HG02588 (cell line): Measurements from ENCODE around the gene SAA2.
"Not testable (repeated sequence)": the region's sequence is repeated elsewhere in the genome, so short reads cannot be mapped to it uniquely, and the experiment has no call there.

Experiments used
- ATAC-seq: cut with Tn5 transposase; IDR thresholded peaks from one replicate; pipeline ENCODE4 v1.9.1; 2021; ENCODE audit warnings: mild to moderate bottlenecking, moderate library complexity; ENCODE audit not compliant: unreplicated experiment

Gene SAA2

DNA sequence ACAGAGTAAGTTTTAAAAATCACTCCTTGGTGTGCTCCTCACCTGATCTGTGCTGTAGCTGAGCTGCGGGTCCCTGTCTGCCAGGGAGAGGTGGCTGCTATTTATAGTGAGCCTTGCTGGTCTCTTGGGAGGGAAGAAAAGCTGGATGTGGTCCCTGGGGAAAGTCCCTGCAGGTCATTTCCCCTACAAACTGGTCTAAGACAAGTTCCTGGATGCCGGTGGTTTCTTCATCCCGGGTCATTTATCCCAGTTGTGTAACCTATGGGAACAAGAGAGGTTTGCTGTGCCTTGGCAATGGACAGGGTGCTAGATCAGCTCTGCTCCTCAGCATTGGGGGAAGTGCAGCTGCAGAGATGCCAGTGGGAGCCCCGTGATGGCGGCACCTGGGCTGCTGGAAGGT lies at the start of gene SAA2:
TSS of gene SAA2 (minus strand) at position 108 of the 400 bp plus-strand sequence. CDS start 657 bp downstream, outside the sequence.
- no peak for ATAC-seq

DNA sequence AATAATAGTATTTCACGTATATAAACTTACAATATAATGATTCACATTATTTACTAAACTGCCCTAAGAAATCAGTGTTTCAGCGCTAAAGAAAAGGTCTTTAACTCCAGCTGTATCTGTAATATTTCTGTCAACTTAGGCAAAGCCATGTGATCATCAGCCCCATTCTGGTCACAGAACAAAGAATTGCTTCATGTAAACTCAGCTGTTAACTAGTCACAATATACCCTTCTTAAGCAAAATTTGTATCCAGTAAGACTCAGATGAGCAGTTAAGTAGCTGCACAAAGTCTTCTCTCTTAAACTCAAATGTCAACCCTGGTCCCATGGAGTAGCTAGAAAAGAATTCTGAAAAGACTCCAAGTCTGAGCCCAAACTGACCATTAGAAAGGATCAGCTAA lies 46.8 kb upstream of the SAA2 start:
- no peak for ATAC-seq

- no peak for ATAC-seq
Observed at GRCh38 chr11:18294862-18295261, 46.4 kb upstream of the SAA2 start.

GRCh38 chr11:18288911-18289310 lies 40.4 kb upstream of the SAA2 start:
- ATAC-seq: no peak

DNA sequence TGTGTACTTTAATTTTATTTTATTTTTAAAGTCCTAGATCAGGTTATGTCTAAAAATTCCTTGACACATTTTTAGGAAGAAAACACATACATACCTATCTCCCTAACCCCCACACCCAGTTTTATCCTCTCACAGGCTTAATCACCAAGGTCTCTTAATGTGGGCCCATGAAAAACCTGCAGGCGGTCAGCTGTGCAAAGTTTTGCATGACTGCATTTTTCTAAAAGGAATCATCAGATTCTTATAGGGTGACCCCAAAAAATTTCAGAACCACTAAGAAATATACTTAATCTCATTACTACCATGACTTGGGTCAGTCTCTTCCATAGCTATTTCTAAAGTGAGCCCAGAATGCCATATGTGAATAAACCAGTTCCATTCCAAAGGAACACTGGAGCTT lies 37.4 kb upstream of the SAA2 start:
- ATAC-seq: no peak

GRCh38 chr11:18282626-18283025 lies 34.2 kb upstream of the SAA2 start:
- no peak for ATAC-seq

DNA sequence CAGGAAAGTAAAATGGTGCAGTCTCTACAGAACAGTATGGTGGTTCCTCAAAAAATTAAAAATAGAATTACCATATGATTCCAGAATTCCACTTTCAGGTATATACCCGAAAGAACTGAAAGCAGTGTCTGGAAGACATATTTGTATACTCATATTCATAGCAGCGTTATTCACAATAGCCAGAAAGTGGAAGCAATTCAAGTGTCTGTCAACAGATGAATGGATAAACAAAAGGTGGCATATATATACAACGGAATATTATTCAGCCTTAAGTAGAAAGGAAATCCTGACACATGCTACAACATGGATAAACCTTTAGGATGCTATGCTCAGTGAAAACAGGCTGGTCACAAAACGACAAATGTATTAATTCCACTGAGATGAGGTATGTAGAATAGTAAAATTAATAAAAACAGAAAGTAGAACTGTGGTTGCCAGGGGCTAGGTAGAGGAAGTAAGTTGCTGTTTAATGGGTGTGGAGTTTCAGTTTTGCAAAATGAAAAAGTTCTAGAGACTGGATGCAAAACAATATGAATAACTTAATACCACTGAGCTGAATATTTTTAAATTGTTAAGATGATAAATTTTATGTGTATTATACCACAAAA lies 32.1 kb upstream of the SAA2 start:
- ATAC-seq: peak; percentile 88

GRCh38 chr11:18277565-18278271 lies 29.2 kb upstream of the SAA2 start:
- ATAC-seq: no peak

DNA sequence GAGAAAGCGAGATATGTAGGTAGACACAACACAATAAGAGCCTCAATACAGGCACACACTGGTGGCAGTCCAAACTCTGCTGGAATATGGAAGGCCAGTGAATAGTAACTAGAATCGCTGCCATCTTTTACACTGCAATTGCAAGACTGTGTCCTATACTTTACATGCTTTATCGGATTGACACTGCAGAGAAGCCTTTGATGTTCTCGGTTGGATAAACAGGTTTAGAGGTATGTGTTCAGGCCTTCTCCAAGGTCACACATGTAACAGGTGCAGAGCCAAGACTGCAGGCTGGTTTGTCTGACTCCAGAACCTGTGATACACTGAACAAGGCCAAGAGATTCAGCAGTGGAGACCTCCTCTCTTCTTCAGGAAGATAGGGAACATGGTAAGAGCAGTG lies 22.7 kb upstream of the SAA2 start:
- ATAC-seq: no peak

GRCh38 chr11:18270102-18270501 lies 21.6 kb upstream of the SAA2 start:
- ATAC-seq: no peak

DNA sequence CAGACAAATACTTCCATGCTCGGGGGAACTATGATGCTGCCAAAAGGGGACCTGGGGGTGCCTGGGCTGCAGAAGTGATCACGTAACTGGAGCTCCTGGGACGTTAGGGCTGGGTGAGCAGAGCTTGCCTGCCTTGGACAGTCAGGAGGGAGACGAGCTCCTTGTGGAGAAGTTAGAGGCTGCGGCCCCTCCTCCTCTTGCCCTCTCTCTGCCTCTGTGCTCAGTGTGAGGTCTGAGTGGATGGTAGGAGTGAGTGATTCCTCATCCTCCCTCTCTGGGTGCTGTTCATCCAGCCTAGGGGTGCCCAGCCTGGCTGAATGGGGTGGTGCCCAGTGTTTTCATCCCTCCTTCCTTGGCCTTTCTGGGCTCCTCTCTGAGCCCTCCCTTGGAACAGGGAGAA lies 20.8 kb upstream of the SAA2 start:
- ATAC-seq: not testable (repeated sequence)

- ATAC-seq: peak; percentile 59
Observed at GRCh38 chr11:18267335-18268133, 19.1 kb upstream of the SAA2 start.

DNA sequence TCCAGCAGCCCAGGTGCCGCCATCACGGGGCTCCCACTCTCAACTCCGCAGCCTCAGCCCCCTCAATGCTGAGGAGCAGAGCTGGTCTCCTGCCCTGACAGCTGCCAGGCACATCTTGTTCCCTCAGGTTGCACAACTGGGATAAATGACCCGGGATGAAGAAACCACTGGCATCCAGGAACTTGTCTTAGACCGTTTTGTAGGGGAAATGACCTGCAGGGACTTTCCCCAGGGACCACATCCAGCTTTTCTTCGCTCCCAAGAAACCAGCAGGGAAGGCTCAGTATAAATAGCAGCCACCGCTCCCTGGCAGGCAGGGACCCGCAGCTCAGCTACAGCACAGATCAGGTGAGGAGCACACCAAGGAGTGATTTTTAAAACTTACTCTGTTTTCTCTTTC lies 17.5 kb upstream of the SAA2 start, which contains the start of gene SAA1:
TSS of gene SAA1 (plus strand) at position 316 of the 400 bp plus-strand sequence. CDS start 624 bp downstream, outside the sequence.
- no peak for ATAC-seq

GRCh38 chr11:18264677-18265555 lies 16.4 kb upstream of the SAA2 start:
- ATAC-seq: no peak

DNA sequence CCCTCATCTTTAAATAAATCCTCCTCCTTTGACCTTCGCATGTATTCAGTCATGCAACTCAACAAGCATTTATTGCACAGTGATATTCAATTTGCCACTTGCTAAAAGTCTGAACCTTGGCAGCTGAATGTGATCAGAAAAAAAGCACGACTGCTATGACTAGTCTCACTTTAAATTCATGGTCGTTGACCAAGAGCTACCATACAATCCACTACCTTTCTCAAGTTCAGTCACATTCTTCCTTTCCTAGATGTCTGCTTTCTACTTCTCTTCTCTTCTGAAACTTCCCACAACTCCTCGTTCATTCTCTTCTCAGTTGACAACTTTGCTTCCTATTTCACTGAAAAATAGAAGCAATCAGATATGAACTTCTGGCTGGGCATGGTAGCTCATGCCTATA lies 15.6 kb upstream of the SAA2 start:
- peak; percentile 28 for ATAC-seq

DNA sequence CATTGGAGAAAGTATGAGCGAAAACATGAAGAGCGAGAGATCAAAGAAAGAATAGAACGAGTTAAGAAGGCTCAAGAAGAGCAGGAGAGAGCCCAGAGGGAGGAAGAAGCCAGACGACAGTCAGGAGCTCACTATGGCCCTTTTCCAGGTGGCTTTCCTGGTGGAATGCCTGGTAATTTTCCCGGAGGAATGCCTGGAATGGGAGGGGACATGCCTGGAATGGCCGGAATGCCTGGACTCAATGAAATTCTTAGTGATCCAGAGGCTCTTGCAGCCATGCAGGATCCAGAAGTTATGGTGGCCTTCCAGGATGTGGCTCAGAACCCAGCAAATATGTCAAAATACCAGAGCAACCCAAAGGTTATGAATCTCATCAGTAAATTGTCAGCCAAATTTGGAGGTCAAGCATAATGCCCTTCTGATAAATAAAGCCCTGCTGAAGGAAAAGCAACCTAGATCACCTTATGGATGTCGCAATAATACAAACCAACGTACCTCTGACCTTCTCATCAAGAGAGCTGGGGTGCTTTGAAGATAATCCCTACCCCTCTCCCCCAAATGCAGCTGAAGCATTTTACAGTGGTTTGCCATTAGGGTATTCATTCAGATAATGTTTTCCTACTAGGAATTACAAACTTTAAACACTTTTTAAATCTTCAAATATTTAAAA lies 14.3 kb upstream of the SAA2 start:
- ATAC-seq: not testable (repeated sequence)

DNA sequence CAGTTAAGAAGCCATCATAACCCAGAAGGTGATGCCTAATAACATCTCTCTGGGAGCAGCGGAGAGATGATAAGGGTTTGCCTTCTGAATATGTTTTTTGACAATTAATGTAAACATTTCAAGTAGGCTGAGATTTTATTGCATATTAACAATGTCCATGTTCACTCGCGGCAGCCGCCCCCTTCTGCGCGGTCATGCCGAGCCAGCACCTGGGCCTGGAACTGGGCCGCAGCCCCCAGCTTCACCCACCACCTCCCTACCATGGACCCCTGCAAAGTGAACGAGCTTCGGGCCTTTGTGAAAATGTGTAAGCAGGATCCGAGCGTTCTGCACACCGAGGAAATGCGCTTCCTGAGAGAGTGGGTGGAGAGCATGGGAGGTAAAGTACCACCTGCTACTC lies 13.3 kb upstream of the SAA2 start:
- no peak for ATAC-seq

DNA sequence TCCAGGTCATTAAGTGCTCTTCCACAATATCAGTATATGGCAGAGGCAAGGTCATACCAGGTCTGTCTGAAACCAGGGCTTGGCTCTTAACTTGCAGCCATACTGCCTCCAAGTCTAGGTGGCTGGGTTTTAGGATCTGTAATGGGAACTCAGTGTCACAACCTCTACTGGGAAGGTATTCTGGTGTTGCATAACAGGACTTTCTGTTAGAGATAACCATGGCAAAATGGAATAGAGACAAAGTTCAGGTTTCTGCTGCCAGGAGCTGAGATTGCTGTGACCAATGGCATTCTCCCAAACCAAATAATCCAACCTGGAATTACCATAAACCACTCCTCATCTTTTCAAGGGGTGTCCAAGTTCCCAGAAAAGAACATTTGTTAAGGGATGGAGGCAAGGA lies 10.8 kb upstream of the SAA2 start:
- no peak for ATAC-seq

DNA sequence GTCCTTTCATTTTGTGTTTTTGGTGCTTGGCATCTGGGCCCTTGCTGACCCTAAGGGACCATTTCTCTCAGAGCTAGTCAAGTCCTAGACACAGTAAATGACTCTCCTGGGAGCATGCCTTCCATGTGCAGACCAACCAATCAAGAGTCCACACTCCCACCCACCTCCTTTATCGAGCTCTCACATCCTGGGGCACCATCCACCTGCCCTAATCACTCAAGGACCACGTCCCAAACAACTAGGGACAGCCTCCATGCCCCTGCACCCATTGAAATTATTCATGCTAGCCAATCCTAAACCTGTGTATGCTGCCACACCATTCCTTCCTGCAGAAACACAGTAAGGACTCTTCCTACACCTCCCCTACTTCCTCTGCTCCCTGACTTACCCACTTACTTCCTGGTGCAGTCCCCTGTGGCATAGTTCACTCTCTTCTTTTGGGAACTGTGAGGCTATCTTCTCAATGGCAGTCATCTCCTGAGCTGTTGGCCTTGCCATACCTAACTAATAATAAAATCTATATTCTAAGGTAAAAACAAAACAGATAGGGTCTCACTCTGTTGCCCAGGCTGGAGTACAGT lies 6.4 kb upstream of the SAA2 start:
- no peak for ATAC-seq

DNA sequence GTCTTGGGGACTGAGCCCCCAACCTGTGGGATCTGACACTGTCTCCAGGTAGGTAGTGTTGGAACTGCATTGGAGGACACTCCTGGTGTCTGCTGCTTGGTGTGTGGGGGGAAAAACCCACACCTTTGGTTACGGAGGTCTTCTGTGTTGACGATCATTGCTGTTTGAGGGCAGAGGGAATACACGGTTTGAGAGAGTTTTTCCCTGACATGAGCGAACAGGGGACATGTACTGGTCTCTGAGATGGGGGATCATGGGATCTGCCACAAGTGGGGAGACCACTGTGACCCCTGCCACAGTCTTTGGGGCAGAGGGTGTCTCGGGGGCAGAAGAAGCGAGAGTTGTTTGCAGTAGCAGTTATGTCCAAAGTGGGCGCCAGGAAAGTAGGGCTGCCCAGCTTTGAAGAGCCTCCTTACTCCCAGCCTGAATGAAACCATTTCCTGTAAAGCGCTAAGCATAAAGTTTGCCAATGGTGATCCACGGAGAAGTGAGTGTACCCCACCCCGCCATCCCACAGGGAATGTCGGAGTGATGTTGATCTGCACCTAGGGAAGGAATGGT lies 5.4 kb upstream of the SAA2 start:
- no peak for ATAC-seq
